Measurements from ENCODE around the gene ZNF70. TPM values are rescaled to one million over a fixed set of nuclear protein-coding genes. Genes with fewer than 3 reads are reported as not detected.

Gene ZNF70
- total and polyA plus RNA-seq, 2 of the 13 experiments (the other 11 are each of a cell fraction or from before 2014, with no cell fraction given) = 0.62 to 3.6 TPM

- TF ChIP-seq ZNF354B (CRISPR knock-in tag; IDR thresholded peaks at IDR 0.05) (no peak), ZHX2 (IDR thresholded peaks at IDR 0.05; ENCODE audit: low read depth) (peak; percentile 39; the same call in 1 of the 2 replicates), ZHX2 (CRISPR knock-in tag; IDR thresholded peaks at IDR 0.05; ENCODE audit: borderline replicate concordance) (no peak), ZGPAT (CRISPR knock-in tag; IDR thresholded peaks at IDR 0.05) (peak; percentile 86), ZNF230 (CRISPR knock-in tag; IDR thresholded peaks at IDR 0.05) (0 out of 2 replicates have a peak, but pooled peaks have one; percentile 65), ZNF446 (CRISPR knock-in tag; IDR thresholded peaks at IDR 0.05) (no peak), TFAP4 (IDR thresholded peaks at IDR 0.05; ENCODE audit: borderline replicate concordance, low read depth) (peak; percentile 79; the same call in 1 of the 2 replicates), ZBTB2 (CRISPR knock-in tag; IDR thresholded peaks at IDR 0.05; ENCODE audit: low read depth) (no peak), CBFB (CRISPR knock-in tag; IDR thresholded peaks at IDR 0.05) (peak; percentile 70; the same call in 1 of the 2 replicates), PAX8 (CRISPR knock-in tag; IDR thresholded peaks at IDR 0.05; ENCODE audit: borderline replicate concordance) (no peak), CBX5 (CRISPR knock-in tag; IDR thresholded peaks at IDR 0.05; ENCODE audit: borderline replicate concordance) (peak; percentile 48; the same call in 1 of the 2 replicates), ZFP91 (CRISPR knock-in tag; IDR thresholded peaks at IDR 0.05; ENCODE audit: borderline replicate concordance) (peak; percentile 35; the same call in 1 of the 2 replicates), ZNF337 (CRISPR knock-in tag; IDR thresholded peaks at IDR 0.05; ENCODE audit: borderline replicate concordance, low read depth) (no peak)
Observed at GRCh38 chr22:23774114-23774921, 23.4 kb upstream of the ZNF70 start (continued).
